GM12878 (cell line): ENCODE data around the gene LMCD1. TPM values are rescaled to one million over a fixed set of nuclear protein-coding genes. Genes with fewer than 3 reads are reported as not detected.

Experiments used
- ATAC-seq: fragments of 200-7000 bp; cut with Tn5 transposase; 3 replicates; pipeline ENCODE4 v1.9.1; 2020; ENCODE audit warnings: mild to moderate bottlenecking, moderate library complexity
- BruUV-seq: library from RNA; stranded (reverse); fragments of 400-500 nt; replicated peaks from 2 replicates; lab custom pipeline; 2021; lab: Mats Ljungman, UMichigan
- CTCF ChIA-PET: fragments of 300-600 bp; sonication (Branson Sonifier 250); formaldehyde crosslinking; extraction: SDS; loops from one replicate; lab custom pipeline; 2021; ENCODE audit warnings: inconsistent platforms; lab: Yijun Ruan, JAX
- POLR2A ChIA-PET: fragments of 350-600 bp; formaldehyde crosslinking; extraction: SDS; loops from one replicate; lab custom pipeline; 2021; ENCODE audit warnings: inconsistent platforms; lab: Charles Lee
- RAD21 ChIA-PET: fragments of 300-600 bp; sonication (Branson Sonifier 250); formaldehyde crosslinking; loops from one replicate; lab custom pipeline; 2023; ENCODE audit warnings: antibody characterized with exemption; ENCODE audit not compliant: unreplicated experiment; lab: Charles Lee
- SMC1A ChIA-PET: fragments of 300-600 bp; sonication (Branson Sonifier 250); formaldehyde crosslinking; loops from one replicate; lab custom pipeline; 2023; ENCODE audit not compliant: unreplicated experiment, uncharacterized antibody; lab: Charles Lee
- DNase-seq: peaks from one replicate; pipeline ENCODE4 v3.0.0-alpha.2; 2011; ENCODE audit warnings: low read depth, low spot score
- FAIRE-seq: peaks from 3 replicates; lab custom pipeline; 2011; peaks lifted over from hg19 to GRCh38; lab: Jason Lieb, UNC
- H2AFZ ChIP-seq: 2 replicates; pipeline ENCODE4 v1.6.0; 2011; ENCODE audit warnings: low read depth, low read length, control low read depth; ENCODE audit not compliant: control insufficient read depth
- H3K27ac ChIP-seq: 2 replicates; pipeline ENCODE4 v1.5.1; 2011; ENCODE audit warnings: control low read depth; ENCODE audit not compliant: control insufficient read depth, insufficient read depth
- H3K27me3 ChIP-seq, 2 experiments: replicated peaks in 1 of 2; 2 replicates each; pipeline versions ENCODE4 v1.6.0 to v1.6.1; 2011; ENCODE audit warnings: low read length in 1 of 2; ENCODE audit not compliant: control insufficient read depth in 2 of 2, insufficient read depth in 2 of 2
- H3K36me3 ChIP-seq, 2 experiments: 2 replicates each; pipeline ENCODE4 v1.5.1; 2011; ENCODE audit warnings: low read length in 1 of 2; ENCODE audit not compliant: control insufficient read depth in 2 of 2, insufficient read depth in 2 of 2
- H3K4me1 ChIP-seq: 2 replicates; pipeline ENCODE4 v1.6.1; 2011; ENCODE audit warnings: mild to moderate bottlenecking, low read length, moderate library complexity, mixed read lengths; ENCODE audit not compliant: control insufficient read depth, insufficient read depth
- H3K4me2 ChIP-seq: 2 replicates; pipeline ENCODE4 v1.6.0; 2011; ENCODE audit warnings: control low read depth; ENCODE audit not compliant: control insufficient read depth, insufficient read depth
- H3K4me3 ChIP-seq: fragments of 200-600 bp; sonication (generic); 2 replicates; pipeline ENCODE4 v1.5.1; 2016
- H3K79me2 ChIP-seq: 2 replicates; pipeline ENCODE4 v1.6.0; 2011; ENCODE audit warnings: low read length; ENCODE audit not compliant: control insufficient read depth, insufficient read depth
- H3K9ac ChIP-seq: 2 replicates; pipeline ENCODE4 v1.8.0; 2011; ENCODE audit warnings: low read length, control low read depth, mixed read lengths; ENCODE audit not compliant: control insufficient read depth, insufficient read depth
- H3K9me3 ChIP-seq: replicated peaks from 3 replicates; pipeline ENCODE4 v1.5.1; 2011; ENCODE audit warnings: mild to moderate bottlenecking, low read length; ENCODE audit not compliant: control insufficient read depth, insufficient read depth
- H4K20me1 ChIP-seq: 2 replicates; pipeline ENCODE4 v1.6.0; 2011; ENCODE audit not compliant: control insufficient read depth, insufficient read depth
- CBFB ChIP-seq: IDR thresholded peaks from 2 replicates; pipeline ENCODE4 v1.6.1; 2016; ENCODE audit warnings: antibody characterized with exemption, low read depth
- CBX3 ChIP-seq: fragments of 200-600 bp; sonication (generic); IDR thresholded peaks from 2 replicates; pipeline ENCODE4 v1.6.1; 2016; ENCODE audit warnings: low read depth, borderline replicate concordance
- EED ChIP-seq: sonication (generic); IDR thresholded peaks from 2 replicates; pipeline ENCODE4 v1.6.1; 2016; ENCODE audit warnings: antibody characterized with exemption, low read depth
- EP300 ChIP-seq, 2 experiments: fragments of 150-350 bp in 1 of 2; IDR thresholded peaks; 2 replicates each; pipeline ENCODE4 v1.6.1; 2011 to 2012; ENCODE audit warnings: low read depth in 2 of 2, low read length in 2 of 2, borderline replicate concordance in 1 of 2, improper control_type of control experiment in 1 of 2, inconsistent platforms in 1 of 2; ENCODE audit not compliant: control insufficient read depth in 1 of 2
- FOXK2 ChIP-seq: fragments of 450-650 bp; IDR thresholded peaks from 2 replicates; pipeline ENCODE4 v1.6.1; 2017; ENCODE audit warnings: mild to moderate bottlenecking, moderate library complexity
- FOXM1 ChIP-seq: IDR thresholded peaks from 2 replicates; pipeline ENCODE4 v1.6.1; 2012; ENCODE audit warnings: low read depth, mild to moderate bottlenecking, inconsistent platforms, low read length, moderate library complexity
- HCFC1 ChIP-seq: fragments of 150-350 bp; IDR thresholded peaks from 2 replicates; pipeline ENCODE4 v1.6.1; 2014; ENCODE audit warnings: low read length
- JUNB ChIP-seq: IDR thresholded peaks from 2 replicates; pipeline ENCODE4 v1.6.1; 2016; ENCODE audit warnings: antibody characterized with exemption, mild to moderate bottlenecking
- JUND ChIP-seq: IDR thresholded peaks from 2 replicates; pipeline ENCODE4 v1.6.1; 2012; ENCODE audit warnings: low read depth, mild to moderate bottlenecking, low read length, improper control_type of control experiment, moderate library complexity
- KAT2A ChIP-seq: conservative IDR thresholded peaks from 2 replicates; pipeline ENCODE4 v1.6.1; 2011; ENCODE audit warnings: low read depth, low read length; ENCODE audit not compliant: control insufficient read depth
- MEF2A ChIP-seq: IDR thresholded peaks from 2 replicates; pipeline ENCODE4 v1.6.1; 2011; ENCODE audit warnings: low read depth, mild to moderate bottlenecking, low read length, moderate library complexity; ENCODE audit not compliant: insufficient read depth
- MEF2B ChIP-seq: fragments of 450-650 bp; IDR thresholded peaks from 2 replicates; pipeline ENCODE4 v1.6.1; 2018; ENCODE audit warnings: mild to moderate bottlenecking, moderate library complexity; ENCODE audit not compliant: partially characterized antibody, poor library complexity, severe bottlenecking
- MYB ChIP-seq: fragments of 150-350 bp; IDR thresholded peaks from 2 replicates; pipeline ENCODE4 v1.6.1; 2014; ENCODE audit warnings: mild to moderate bottlenecking, low read depth, low read length, borderline replicate concordance
- MYC ChIP-seq: IDR thresholded peaks from 2 replicates; pipeline ENCODE4 v1.6.1; 2011; ENCODE audit warnings: mild to moderate bottlenecking, low read length, moderate library complexity, inconsistent platforms; ENCODE audit not compliant: insufficient read depth, insufficient replicate concordance, insufficient read length, severe bottlenecking
- NFIC ChIP-seq: IDR thresholded peaks from 2 replicates; pipeline ENCODE4 v1.6.1; 2012; ENCODE audit warnings: low read depth, mild to moderate bottlenecking, inconsistent platforms, low read length, moderate library complexity
- PAX8 ChIP-seq: fragments of 450-650 bp; IDR thresholded peaks from 2 replicates; pipeline ENCODE4 v1.6.1; 2017; ENCODE audit warnings: mild to moderate bottlenecking, moderate library complexity
- PKNOX1 ChIP-seq: fragments of 450-650 bp; IDR thresholded peaks from 2 replicates; pipeline ENCODE4 v1.6.1; 2016; ENCODE audit warnings: mild to moderate bottlenecking
- RBBP5 ChIP-seq: fragments of 200-600 bp; sonication (generic); conservative IDR thresholded peaks from 2 replicates; pipeline ENCODE4 v1.6.1; 2016
- SUPT20H ChIP-seq: IDR thresholded peaks from 2 replicates; pipeline ENCODE4 v1.6.1; 2011; ENCODE audit warnings: low read depth, mild to moderate bottlenecking, low read length, moderate library complexity, borderline replicate concordance; ENCODE audit not compliant: control insufficient read depth
- TCF3 ChIP-seq: IDR thresholded peaks from 2 replicates; pipeline ENCODE4 v1.6.1; 2012; ENCODE audit warnings: low read depth, mild to moderate bottlenecking, low read length, borderline replicate concordance; ENCODE audit not compliant: insufficient read depth
- WGBS: methylation state at CpG from one replicate; pipeline ENCODE4 v1.1.6; 2016; ENCODE audit warnings: low lambda C conversion rate; ENCODE audit not compliant: insufficient replicate concordance, insufficient coverage; ENCODE audit errors: missing lambda C conversion rate; 5-methylcytosine and 5-hydroxymethylcytosine counted together
- in situ Hi-C: fragments of 300-500 bp; cut with MboI; formaldehyde crosslinking; loops from 9 replicates; pipeline ENCODE4 v1.14.3; 2018; ENCODE audit warnings: mixed read lengths
- intact Hi-C: fragments of 100-400 bp; cut with micrococcal nuclease; formaldehyde crosslinking; loops from one replicate; pipeline ENCODE4 v1.14.2; 2022; ENCODE audit not compliant: unreplicated experiment
- polyA plus RNA-seq, 11 experiments: library from polyadenylated mRNA; depleted of rRNA in 4 of 11; unstranded in 6 of 11; stranded (reverse) in 5 of 11; fragments of >200 nt; fragmentation: Nextera tagmentation in 4 of 11; fragmentation: Illumina TruSeq in 1 of 11; extraction: Ambion mirVana in 4 of 11; extraction: Trizol in 1 of 11; gene quantifications; 1 replicate in 1 of 11; 2 replicates in 10 of 11; pipeline versions ENCODE4 v1.2.1 to v1.2.3, GENCODE V29; 2011 to 2016; ENCODE audit warnings: inconsistent platforms in 2 of 11, missing spikeins in 2 of 11, low read depth in 1 of 11
- total RNA-seq, 4 experiments: library from RNA; depleted of rRNA in 3 of 4; stranded (reverse); fragments of >200 nt in 3 of 4; fragmentation: Illumina TruSeq in 1 of 4; extraction: Trizol in 1 of 4; gene quantifications; 2 replicates each; pipeline versions ENCODE4 v1.2.1 to v1.2.3, GENCODE V29; 2013 to 2021

The LMCD1 gene
- total and polyA plus RNA-seq, 10 of the 15 experiments (the other 5 are each of a cell fraction or from before 2014, with no cell fraction given) = 0.27 to 6.4 (median 1.7) TPM

- POLR2A ChIA-PET = interaction anchor here (1.6 kb wide), 1 partner anchor 74 kb away, joined by 7 read pairs; no protein-coding TSS in a partner anchor
- H3K4me1 ChIP-seq = peaks cover 16% of the 10 kb centered on the region
These were observed 76.7 kb downstream of the LMCD1 start for GRCh38 chr3:8578282-8578681.

GRCh38 chr3:8579096-8579495 lies 77.5 kb downstream of the LMCD1 start:
- H3K4me1 ChIP-seq = peaks cover 16% of the 10 kb centered on the region
- no peak overlapping the region for H2AFZ ChIP-seq
- no peak overlapping the region for H3K4me3 ChIP-seq
- no TSS peak for BruUV-seq
- no peaks in the 10 kb centered on the region for H3K79me2 ChIP-seq
- ChIA-PET POLR2A (interaction anchor here (0.6 to 1.6 kb wide), 3 partner anchors 38 to 78 kb away, joined by 3 to 7 read pairs (median 5); partner anchors contain the start of gene LMCD1), RAD21 (interaction anchor here (0.7 to 1.3 kb wide), 4 partner anchors 12 to 77 kb away, joined by 3 to 4 read pairs (median 4); partner anchors contain the start of gene LMCD1), CTCF (interaction anchor here (1.5 kb wide), 1 partner anchor 76 kb away, joined by 4 read pairs; no protein-coding TSS in a partner anchor), SMC1A (interaction anchor here (0.6 to 3.1 kb wide), 7 partner anchors 11 to 135 kb away, joined by 3 to 17 read pairs (median 4); partner anchors contain the start of gene LMCD1)
- H3K9ac ChIP-seq = no peak overlapping the region
- ATAC-seq (peak; percentile 98), FAIRE-seq (peak; percentile 93), DNase-seq (peak; percentile 51)
- H3K27me3 ChIP-seq = no peaks in the 10 kb centered on the region
- no peaks in the 10 kb centered on the region for H3K9me3 ChIP-seq
- in situ Hi-C loops (no loop called here), intact Hi-C loops (loop anchor here (2.0 kb wide), 1 partner anchor 74 kb away; no protein-coding TSS in a partner anchor)
- WGBS = 2% methylated on average over 5 of the region's 5 CpGs
- H3K36me3 ChIP-seq = no peaks in the 10 kb centered on the region
- no peak overlapping the region for H3K27ac ChIP-seq
- no peaks in the 10 kb centered on the region for H4K20me1 ChIP-seq
- 0 out of 2 replicates have a peak overlapping the region, but pooled peaks have one; percentile 39 for H3K4me2 ChIP-seq
- TF ChIP-seq TCF3 (peak; percentile 87), MEF2B (peak; percentile 25), EED (peak; percentile 94), MYB (no peak), HCFC1 (no peak), JUND (0 out of 2 replicates have a peak, but pooled peaks have one; percentile 38), CBX3 (no peak), CBFB (no peak), KAT2A (no peak), SUPT20H (no peak), PAX8 (no peak), PKNOX1 (no peak)

More at GRCh38 chr3:8578282-8578681, 76.7 kb downstream of the LMCD1 start:
- 0% methylated on average over 4 of the region's 4 CpGs for WGBS
- FAIRE-seq = peak; percentile 65
- CTCF ChIA-PET = interaction anchor here (1.5 to 2.0 kb wide), 2 partner anchors 15 to 76 kb away, joined by 4 to 6 read pairs; no protein-coding TSS in a partner anchor
- RAD21 ChIA-PET = interaction anchor here (0.6 to 1.0 kb wide), 2 partner anchors 11 to 65 kb away, joined by 3 to 4 read pairs; no protein-coding TSS in a partner anchor
- H3K4me2 ChIP-seq = 0 out of 2 replicates have a peak overlapping the region, but pooled peaks have one; percentile 39
- no peaks in the 10 kb centered on the region for H3K27me3 ChIP-seq
- H4K20me1 ChIP-seq = no peaks in the 10 kb centered on the region
- ATAC-seq = peak; percentile 58
- DNase-seq = peak; percentile 9
- no peaks in the 10 kb centered on the region for H3K79me2 ChIP-seq
- BruUV-seq = no TSS peak
- no peak overlapping the region for H3K4me3 ChIP-seq
- TF ChIP-seq RBBP5 = no peak
- TF ChIP-seq SUPT20H = no peak
- TF ChIP-seq FOXK2 = no peak
- TF ChIP-seq FOXM1 = peak; percentile 38; the same call in 1 of the 2 replicates
- TF ChIP-seq MEF2A = 0 out of 2 replicates have a peak, but pooled peaks have one; percentile 61
- no peak for TF ChIP-seq EP300 (IDR thresholded peaks at IDR 0.05; ENCODE audit: borderline replicate concordance in 1 of 2, control insufficient read depth in 1 of 2, low read depth in 2 of 2, low read length in 2 of 2)
- TF ChIP-seq NFIC = peak; percentile 47; the same call in 1 of the 2 replicates
- peak; percentile 75 for TF ChIP-seq JUNB
- TF ChIP-seq MYC = no peak
- intact Hi-C loops = loop anchor here (2.0 kb wide), 1 partner anchor 73 kb away; no protein-coding TSS in a partner anchor
- in situ Hi-C loops = no loop called here
- H3K27ac ChIP-seq = no peak overlapping the region
- no peaks in the 10 kb centered on the region for H3K9me3 ChIP-seq
- SMC1A ChIA-PET = interaction anchor here (1.0 to 3.1 kb wide), 4 partner anchors 32 to 79 kb away, joined by 3 to 17 read pairs (median 4); partner anchors contain the start of gene LMCD1
- H3K9ac ChIP-seq = no peak overlapping the region
- H3K36me3 ChIP-seq = no peaks in the 10 kb centered on the region
- no peak overlapping the region for H2AFZ ChIP-seq
